Activated CD8-positive, alpha-beta T cell treated with anti-CD3 and anti-CD28 coated beads, Interleukin-2, amount 10 ng/mL, durations not matched to agents 7 days and 5 days (primary cell): ENCODE results near the gene PAX5. TPM values are rescaled to one million over a fixed set of nuclear protein-coding genes. Genes with fewer than 3 reads are reported as not detected.
A peak's percentile ranks its signal among the peaks of the same experiment; 100 is the strongest.

ENCODE experiments used
- ATAC-seq: fragments of 150-1000 bp; cut with Tn5 transposase; one replicate; pipeline ENCODE4 v1.10.0; 2021; ENCODE audit warnings: moderate library complexity
- CTCF ChIA-PET: fragments of 350-600 bp; sonication (Branson Sonifier 250); formaldehyde crosslinking; loops from one replicate; lab custom pipeline; 2021; ENCODE audit warnings: antibody characterized with exemption; lab: Charles Lee
- POLR2A ChIA-PET: fragments of 350-600 bp; sonication (Branson Sonifier 250); formaldehyde crosslinking; loops from one replicate; lab custom pipeline; 2021; ENCODE audit warnings: antibody characterized with exemption; lab: Charles Lee
- DNase-seq: peaks from one replicate; pipeline ENCODE4 v3.0.0-alpha.2; 2020
- H3K27ac Mint-ChIP-seq: one replicate; pipeline ENCODE4 v1.8.0; 2021; ENCODE audit warnings: mild to moderate bottlenecking, mixed read lengths
- H3K27me3 Mint-ChIP-seq: one replicate; pipeline ENCODE4 v1.8.0; 2021; ENCODE audit warnings: low read depth, mixed read lengths
- H3K36me3 Mint-ChIP-seq: one replicate; pipeline ENCODE4 v1.8.0; 2021; ENCODE audit warnings: low read depth, mixed read lengths
- H3K4me1 Mint-ChIP-seq: one replicate; pipeline ENCODE4 v1.8.0; 2021; ENCODE audit warnings: low read depth, mixed read lengths
- H3K4me3 Mint-ChIP-seq: one replicate; pipeline ENCODE4 v1.8.0; 2021; ENCODE audit warnings: mild to moderate bottlenecking, mixed read lengths
- H3K9me3 Mint-ChIP-seq: one replicate; pipeline ENCODE4 v1.8.0; 2022; ENCODE audit warnings: mixed read lengths; ENCODE audit not compliant: insufficient read depth
- total RNA-seq, 2 experiments: library from RNA; stranded (reverse); gene quantifications; one replicate each; pipeline ENCODE4 v1.2.3, GENCODE V29; 2021

The PAX5 gene
- total RNA-seq, 2 experiments from 2014 or later: 0.34 to 0.45 TPM

- POLR2A ChIA-PET: no interaction called here
- no peaks in the 10 kb centered on the region for H3K36me3 Mint-ChIP-seq
- H3K4me1 Mint-ChIP-seq: peaks cover 40% of the 10 kb centered on the region
- H3K9me3 Mint-ChIP-seq: no peaks in the 10 kb centered on the region
- ATAC-seq (no peak), DNase-seq (no peak)
- H3K27ac Mint-ChIP-seq: no peak overlapping the region
- CTCF ChIA-PET: interaction anchor here (1.0 kb wide), 1 partner anchor 33 kb away, joined by 3 read pairs; no protein-coding TSS in a partner anchor
- no peak overlapping the region for H3K4me3 Mint-ChIP-seq
- H3K27me3 Mint-ChIP-seq: peaks cover 89% of the 10 kb centered on the region
Measured at GRCh38 chr9:37028420-37029031, 5.5 kb downstream of the PAX5 start.

GRCh38 chr9:37027582-37028419 is 6.3 kb downstream of the PAX5 start:
- Mint-ChIP-seq H3K27ac (no peak overlapping the region), H3K4me1 (peaks cover 40% of the 10 kb centered on the region), H3K9me3 (no peaks in the 10 kb centered on the region), H3K27me3 (peaks cover 90% of the 10 kb centered on the region), H3K4me3 (peak overlapping the region; percentile 67), H3K36me3 (no peaks in the 10 kb centered on the region)
- ChIA-PET CTCF (interaction anchor here (1.0 kb wide), 1 partner anchor 32 kb away, joined by 3 read pairs; no protein-coding TSS in a partner anchor), POLR2A (no interaction called here)
- ATAC-seq: peak; percentile 93
- DNase-seq: peak; percentile 91

GRCh38 chr9:37026931-37027581 is 7.0 kb downstream of the PAX5 start:
- peak overlapping the region; percentile 42 for H3K4me3 Mint-ChIP-seq
- POLR2A ChIA-PET: interaction anchor here (0.8 kb wide), 1 partner anchor 10 kb away, joined by 4 read pairs; no protein-coding TSS in a partner anchor
- peaks cover 85% of the 10 kb centered on the region for H3K27me3 Mint-ChIP-seq

GRCh38 chr9:37026113-37026930 is 7.7 kb downstream of the PAX5 start:
- ATAC-seq (no peak), DNase-seq (no peak)
- Mint-ChIP-seq H3K36me3 (no peaks in the 10 kb centered on the region), H3K4me3 (peak overlapping the region; percentile 40), H3K4me1 (peaks cover 40% of the 10 kb centered on the region), H3K9me3 (no peaks in the 10 kb centered on the region), H3K27ac (no peak overlapping the region), H3K27me3 (peaks cover 84% of the 10 kb centered on the region)
- ChIA-PET CTCF (interaction anchor here (0.6 to 0.9 kb wide), 2 partner anchors 31 to 365 kb away, joined by 3 read pairs; no protein-coding TSS in a partner anchor), POLR2A (interaction anchor here (0.6 to 1.4 kb wide), 3 partner anchors 11 to 310 kb away, joined by 3 to 4 read pairs (median 4); partner anchors contain the start of gene ZCCHC7)

More at GRCh38 chr9:37026931-37027581, 7.0 kb downstream of the PAX5 start:
- no peak overlapping the region for H3K27ac Mint-ChIP-seq
- CTCF ChIA-PET: interaction anchor here (0.9 kb wide), 1 partner anchor 31 kb away, joined by 3 read pairs; no protein-coding TSS in a partner anchor
- no peaks in the 10 kb centered on the region for H3K9me3 Mint-ChIP-seq
- DNase-seq (no peak), ATAC-seq (no peak)
- peaks cover 40% of the 10 kb centered on the region for H3K4me1 Mint-ChIP-seq
- H3K36me3 Mint-ChIP-seq: no peaks in the 10 kb centered on the region

- peaks cover 83% of the 10 kb centered on the region for H3K27me3 Mint-ChIP-seq
- CTCF ChIA-PET: interaction anchor here (0.6 kb wide), 1 partner anchor 365 kb away, joined by 3 read pairs; no protein-coding TSS in a partner anchor
Measured at GRCh38 chr9:37025823-37026112, 8.3 kb downstream of the PAX5 start.

GRCh38 chr9:37025071-37025822 is 8.8 kb downstream of the PAX5 start:
- Mint-ChIP-seq H3K4me3 (peak overlapping the region; percentile 40), H3K4me1 (peaks cover 33% of the 10 kb centered on the region), H3K27ac (no peak overlapping the region), H3K36me3 (no peaks in the 10 kb centered on the region), H3K9me3 (no peaks in the 10 kb centered on the region), H3K27me3 (peaks cover 82% of the 10 kb centered on the region)
- ATAC-seq: no peak
- ChIA-PET POLR2A (interaction anchor here (0.6 to 1.4 kb wide), 2 partner anchors 95 to 311 kb away, joined by 3 to 4 read pairs; partner anchors contain the start of gene ZCCHC7), CTCF (interaction anchor here (0.6 kb wide), 1 partner anchor 366 kb away, joined by 3 read pairs; no protein-coding TSS in a partner anchor)
- DNase-seq: no peak

More at GRCh38 chr9:37025823-37026112, 8.3 kb downstream of the PAX5 start:
- Mint-ChIP-seq H3K27ac (no peak overlapping the region), H3K36me3 (no peaks in the 10 kb centered on the region), H3K4me1 (peaks cover 38% of the 10 kb centered on the region), H3K9me3 (no peaks in the 10 kb centered on the region), H3K4me3 (peak overlapping the region; percentile 40)
- DNase-seq (no peak), ATAC-seq (no peak)
- POLR2A ChIA-PET: interaction anchor here (0.6 to 1.4 kb wide), 2 partner anchors 95 to 311 kb away, joined by 3 to 4 read pairs; partner anchors contain the start of gene ZCCHC7

- no peaks in the 10 kb centered on the region for H3K4me1 Mint-ChIP-seq
- no peak for DNase-seq
- CTCF ChIA-PET: no interaction called here
- no peaks in the 10 kb centered on the region for H3K36me3 Mint-ChIP-seq
- H3K9me3 Mint-ChIP-seq: no peaks in the 10 kb centered on the region
- peaks cover 50% of the 10 kb centered on the region for H3K27me3 Mint-ChIP-seq
- H3K4me3 Mint-ChIP-seq: no peak overlapping the region
- ATAC-seq: no peak
- no peak overlapping the region for H3K27ac Mint-ChIP-seq
- POLR2A ChIA-PET: no interaction called here
Measured at GRCh38 chr9:37017546-37017945, 16.5 kb downstream of the PAX5 start.

- POLR2A ChIA-PET: no interaction called here
- no peak for DNase-seq
- H3K36me3 Mint-ChIP-seq: no peaks in the 10 kb centered on the region
- H3K27me3 Mint-ChIP-seq: peaks cover 41% of the 10 kb centered on the region
- CTCF ChIA-PET: no interaction called here
- no peak overlapping the region for H3K4me3 Mint-ChIP-seq
- H3K27ac Mint-ChIP-seq: no peak overlapping the region
- H3K9me3 Mint-ChIP-seq: no peaks in the 10 kb centered on the region
- H3K4me1 Mint-ChIP-seq: no peaks in the 10 kb centered on the region
- no peak for ATAC-seq
Measured at GRCh38 chr9:37011530-37011929, 22.5 kb downstream of the PAX5 start.

- Mint-ChIP-seq H3K9me3 (no peaks in the 10 kb centered on the region), H3K4me3 (no peak overlapping the region), H3K27ac (no peak overlapping the region), H3K36me3 (no peaks in the 10 kb centered on the region), H3K27me3 (peaks cover 40% of the 10 kb centered on the region), H3K4me1 (no peaks in the 10 kb centered on the region)
- no peak for ATAC-seq
- ChIA-PET POLR2A (no interaction called here), CTCF (no interaction called here)
- no peak for DNase-seq
Measured at GRCh38 chr9:37010976-37011375, 23.1 kb downstream of the PAX5 start.

- no peaks in the 10 kb centered on the region for H3K36me3 Mint-ChIP-seq
- no peaks in the 10 kb centered on the region for H3K9me3 Mint-ChIP-seq
- DNase-seq (no peak), ATAC-seq (no peak)
- peaks cover 43% of the 10 kb centered on the region for H3K27me3 Mint-ChIP-seq
- H3K4me1 Mint-ChIP-seq: no peaks in the 10 kb centered on the region
- CTCF ChIA-PET: no interaction called here
- POLR2A ChIA-PET: no interaction called here
- H3K4me3 Mint-ChIP-seq: no peak overlapping the region
- no peak overlapping the region for H3K27ac Mint-ChIP-seq
Measured at GRCh38 chr9:37010180-37010579, 23.9 kb downstream of the PAX5 start.
